Mesenchymal stem cell (in vitro differentiated cells and primary cell): ENCODE data around the gene CAMTA1.

Source experiments
- DNase-seq: peaks from one replicate; pipeline ENCODE4 v3.0.0-alpha.2; 2013
- H2AFZ ChIP-seq: one replicate; pipeline ENCODE4 v1.6.1; 2013; ENCODE audit warnings: low read depth, mild to moderate bottlenecking, control low read depth, inconsistent platforms, low read length, moderate library complexity
- H2AK5ac ChIP-seq: 2 replicates; pipeline ENCODE4 v1.6.1; 2013; ENCODE audit warnings: low read length, moderate library complexity, mild to moderate bottlenecking, inconsistent platforms; ENCODE audit not compliant: severe bottlenecking
- H2BK120ac ChIP-seq: one replicate; pipeline ENCODE4 v1.6.1; 2013; ENCODE audit warnings: low read depth, mild to moderate bottlenecking, inconsistent platforms, low read length, moderate library complexity
- H2BK12ac ChIP-seq, 2 experiments: one replicate each; pipeline ENCODE4 v1.6.1; 2013; ENCODE audit warnings: inconsistent platforms in 2 of 2, low read length in 2 of 2, mild to moderate bottlenecking in 2 of 2, moderate library complexity in 2 of 2, control low read depth in 1 of 2
- H2BK15ac ChIP-seq: one replicate; pipeline ENCODE4 v1.6.1; 2013; ENCODE audit warnings: mild to moderate bottlenecking, low read depth, inconsistent platforms; ENCODE audit not compliant: poor library complexity, severe bottlenecking
- H2BK5ac ChIP-seq: 2 replicates; pipeline ENCODE4 v1.6.1; 2013; ENCODE audit warnings: low read depth, mild to moderate bottlenecking, low read length, control low read depth, inconsistent platforms; ENCODE audit not compliant: poor library complexity, severe bottlenecking
- H3K14ac ChIP-seq, 2 experiments: one replicate each; pipeline ENCODE4 v1.6.1; 2013; ENCODE audit warnings: inconsistent platforms in 2 of 2, low read length in 2 of 2, control low read depth in 1 of 2, mild to moderate bottlenecking in 1 of 2, moderate library complexity in 1 of 2
- H3K18ac ChIP-seq, 2 experiments: one replicate each; pipeline ENCODE4 v1.6.1; 2013; ENCODE audit warnings: inconsistent platforms in 2 of 2, low read length in 2 of 2, control low read depth in 1 of 2, low read depth in 1 of 2, mild to moderate bottlenecking in 1 of 2
- H3K23ac ChIP-seq, 2 experiments: one replicate each; pipeline ENCODE4 v1.6.1; 2013; ENCODE audit warnings: inconsistent platforms in 2 of 2, low read length in 2 of 2, mild to moderate bottlenecking in 2 of 2, moderate library complexity in 2 of 2, control low read depth in 1 of 2
- H3K27ac ChIP-seq: 2 replicates; pipeline ENCODE4 v1.5.1; 2013; ENCODE audit warnings: mild to moderate bottlenecking, moderate library complexity, low read length, control low read depth, inconsistent platforms; ENCODE audit not compliant: poor library complexity, severe bottlenecking
- H3K27me3 ChIP-seq, 2 experiments: 2 replicates each; pipeline versions ENCODE4 v1.6.1 to v1.7.0; 2013; ENCODE audit warnings: low read length in 2 of 2, mild to moderate bottlenecking in 2 of 2, moderate library complexity in 2 of 2, control low read depth in 1 of 2, inconsistent platforms in 1 of 2; ENCODE audit not compliant: control insufficient read depth in 1 of 2, insufficient read depth in 1 of 2
- H3K36me3 ChIP-seq, 2 experiments: 2 replicates each; pipeline versions ENCODE4 v1.6.1 to v1.7.0; 2013; ENCODE audit warnings: low read length in 2 of 2, control low read depth in 1 of 2, inconsistent platforms in 1 of 2, low read depth in 1 of 2, mild to moderate bottlenecking in 1 of 2; ENCODE audit not compliant: insufficient read depth in 2 of 2, control insufficient read depth in 1 of 2
- H3K4ac ChIP-seq, 2 experiments: one replicate each; pipeline ENCODE4 v1.6.1; 2013; ENCODE audit warnings: inconsistent platforms in 2 of 2, low read length in 2 of 2, mild to moderate bottlenecking in 2 of 2, moderate library complexity in 2 of 2, control low read depth in 1 of 2, low read depth in 1 of 2
- H3K4me1 ChIP-seq: 2 replicates; pipeline ENCODE4 v1.6.1; 2013; ENCODE audit warnings: low read depth, low read length, control low read depth; ENCODE audit not compliant: control insufficient read depth, insufficient read depth
- H3K4me2 ChIP-seq: 2 replicates; pipeline ENCODE4 v1.6.1; 2013; ENCODE audit warnings: low read length, mild to moderate bottlenecking, inconsistent platforms; ENCODE audit not compliant: poor library complexity, severe bottlenecking
- H3K4me3 ChIP-seq, 2 experiments: 2 replicates each; pipeline versions ENCODE4 v1.5.1 to v1.7.0; 2013; ENCODE audit warnings: low read length in 2 of 2, mild to moderate bottlenecking in 2 of 2, control low read depth in 1 of 2, low read depth in 1 of 2; ENCODE audit not compliant: insufficient read depth in 1 of 2
- H3K79me1 ChIP-seq: replicated peaks from 2 replicates; pipeline ENCODE4 v1.6.1; 2013; ENCODE audit warnings: mild to moderate bottlenecking, control low read depth, low read length, inconsistent platforms; ENCODE audit not compliant: poor library complexity, severe bottlenecking
- H3K9ac ChIP-seq: 2 replicates; pipeline ENCODE4 v1.7.0; 2013; ENCODE audit warnings: mild to moderate bottlenecking, low read length, moderate library complexity
- H3K9me3 ChIP-seq: 2 replicates; pipeline ENCODE4 v1.7.0; 2013; ENCODE audit warnings: mild to moderate bottlenecking, low read length; ENCODE audit not compliant: control insufficient read depth
- H4K8ac ChIP-seq: one replicate; pipeline ENCODE4 v1.6.1; 2013; ENCODE audit warnings: inconsistent platforms, mild to moderate bottlenecking, low read length, moderate library complexity
- H4K91ac ChIP-seq: one replicate; pipeline ENCODE4 v1.6.1; 2013; ENCODE audit warnings: mild to moderate bottlenecking, low read length, inconsistent platforms
- whole genome bisulfite sequencing: methylation state at CpG from one replicate; pipeline ENCODE4 v1.1.7; 2013; ENCODE audit warnings: mixed read lengths; 5-methylcytosine and 5-hydroxymethylcytosine counted together

The CAMTA1 gene

GRCh38 chr1:7339014-7339413 lies 553.8 kb downstream of the CAMTA1 start:
- 88% methylated on average over 4 of the region's 5 CpGs for WGBS
- H2AK5ac ChIP-seq: no peak overlapping the region
- H3K4me2 ChIP-seq: no peak overlapping the region
- no peak overlapping the region for H2BK15ac ChIP-seq
- H4K8ac ChIP-seq: no peak overlapping the region
- H3K27me3 ChIP-seq: peaks cover 0 to 3% of the 10 kb centered on the region in 2 experiments
- no peak overlapping the region for H4K91ac ChIP-seq
- H3K9me3 ChIP-seq: no peaks in the 10 kb centered on the region
- H2BK120ac ChIP-seq: no peak overlapping the region
- no peak overlapping the region for H2BK12ac ChIP-seq
- H3K23ac ChIP-seq: no peak overlapping the region
- no peak for DNase-seq
- no peak overlapping the region for H3K27ac ChIP-seq
- H3K14ac ChIP-seq: no peak overlapping the region
- H3K4me3 ChIP-seq: no peak overlapping the region
- no peak overlapping the region for H2BK5ac ChIP-seq
- H3K18ac ChIP-seq: no peak overlapping the region
- peaks cover 13% of the 10 kb centered on the region for H3K4me1 ChIP-seq
- no peak overlapping the region for H3K9ac ChIP-seq
- no peak overlapping the region for H2AFZ ChIP-seq
- H3K4ac ChIP-seq: no peak overlapping the region
- no peaks in the 10 kb centered on the region for H3K36me3 ChIP-seq
- H3K79me1 ChIP-seq: no peaks in the 10 kb centered on the region

GRCh38 chr1:7339953-7340352 lies 554.7 kb downstream of the CAMTA1 start:
- Histone ChIP-seq H2BK12ac (no peak overlapping the region), H2AFZ (no peak overlapping the region), H3K27ac (no peak overlapping the region), H3K4me1 (peaks cover 8% of the 10 kb centered on the region), H2BK120ac (no peak overlapping the region), H3K4me3 (no peak overlapping the region), H3K27me3 (peaks cover 0 to 3% of the 10 kb centered on the region in 2 experiments), H3K9me3 (no peaks in the 10 kb centered on the region), H3K18ac (no peak overlapping the region), H4K91ac (no peak overlapping the region), H3K4ac (no peak overlapping the region), H3K23ac (no peak overlapping the region), H3K9ac (no peak overlapping the region), H4K8ac (no peak overlapping the region), H2BK15ac (peak overlapping the region; percentile 23), H3K4me2 (no peak overlapping the region), H3K36me3 (no peaks in the 10 kb centered on the region), H2BK5ac (no peak overlapping the region), H2AK5ac (no peak overlapping the region), H3K79me1 (no peaks in the 10 kb centered on the region), H3K14ac (no peak overlapping the region)
- WGBS: 50% methylated on average over 2 of the region's 2 CpGs
- peak; percentile 22 for DNase-seq

GRCh38 chr1:7341145-7341905 lies 556.1 kb downstream of the CAMTA1 start:
- Histone ChIP-seq H3K4me3 (no peak overlapping the region), H2BK15ac (peak overlapping the region; percentile 32), H3K14ac (peak overlapping the region in 1 of 2 experiments; percentile 58), H2AFZ (no peak overlapping the region), H3K4ac (peak overlapping the region in 1 of 2 experiments; percentile 71), H3K79me1 (no peaks in the 10 kb centered on the region), H2BK5ac (no peak overlapping the region), H3K36me3 (no peaks in the 10 kb centered on the region), H3K9ac (no peak overlapping the region), H4K91ac (no peak overlapping the region), H3K23ac (no peak overlapping the region), H3K18ac (no peak overlapping the region), H3K27me3 (peaks cover 0 to 3% of the 10 kb centered on the region in 2 experiments), H2BK120ac (no peak overlapping the region), H3K27ac (no peak overlapping the region), H2AK5ac (no peak overlapping the region), H2BK12ac (peak overlapping the region in 1 of 2 experiments; percentile 64), H3K4me1 (no peaks in the 10 kb centered on the region), H3K4me2 (no peak overlapping the region), H3K9me3 (no peaks in the 10 kb centered on the region), H4K8ac (no peak overlapping the region)
- 84% methylated on average over 10 of the region's 11 CpGs for WGBS
- DNase-seq: peak; percentile 19

GRCh38 chr1:7343882-7344281 lies 558.6 kb downstream of the CAMTA1 start:
- Histone ChIP-seq H2BK5ac (no peak overlapping the region), H3K36me3 (no peaks in the 10 kb centered on the region), H2AFZ (no peak overlapping the region), H3K27me3 (peaks cover 0 to 3% of the 10 kb centered on the region in 2 experiments), H3K79me1 (no peaks in the 10 kb centered on the region), H3K9ac (no peak overlapping the region), H2BK120ac (no peak overlapping the region), H2BK15ac (peak overlapping the region; percentile 15), H3K4me2 (no peak overlapping the region), H3K4me1 (peaks cover 1% of the 10 kb centered on the region), H3K4me3 (no peak overlapping the region), H3K23ac (no peak overlapping the region), H4K91ac (no peak overlapping the region), H2AK5ac (no peak overlapping the region), H3K27ac (no peak overlapping the region), H3K18ac (no peak overlapping the region), H3K9me3 (no peaks in the 10 kb centered on the region), H3K14ac (no peak overlapping the region), H4K8ac (no peak overlapping the region), H3K4ac (no peak overlapping the region), H2BK12ac (no peak overlapping the region)
- no peak for DNase-seq
- 92% methylated on average over 5 of the region's 6 CpGs for WGBS
